HG02938 (cell line): ENCODE data around the gene SARM1.
"Not testable (repeated sequence)": the region's sequence is repeated elsewhere in the genome, so short reads cannot be mapped to it uniquely, and the experiment has no call there.

Experiments
- ATAC-seq: cut with Tn5 transposase; IDR thresholded peaks from one replicate; pipeline ENCODE4 v1.9.1; 2021; ENCODE audit warnings: mild to moderate bottlenecking, moderate library complexity; ENCODE audit not compliant: unreplicated experiment

Gene SARM1

DNA sequence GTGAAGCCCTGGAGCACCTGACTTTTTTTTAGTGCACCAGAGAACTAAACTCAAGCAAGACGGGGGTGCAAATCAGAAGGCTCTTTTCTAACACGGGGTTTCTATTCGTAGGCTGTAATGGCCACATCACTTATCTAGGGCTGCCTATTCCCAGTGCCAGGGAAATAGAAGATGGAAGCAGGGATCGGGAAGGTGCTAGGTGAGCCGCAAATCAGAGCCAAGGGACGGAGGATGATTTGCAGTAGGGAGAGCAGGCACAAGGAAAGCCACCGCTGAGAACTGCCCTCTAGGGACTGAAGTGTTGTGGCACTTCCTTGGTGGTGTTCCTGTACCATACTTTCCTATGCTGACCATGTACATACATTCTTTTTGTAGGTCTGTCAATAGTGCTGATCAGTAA is 42.3 kb downstream of the SARM1 start:
- no peak for ATAC-seq

GRCh38 chr17:28415886-28416285 is 44.4 kb downstream of the SARM1 start:
- no peak for ATAC-seq

DNA sequence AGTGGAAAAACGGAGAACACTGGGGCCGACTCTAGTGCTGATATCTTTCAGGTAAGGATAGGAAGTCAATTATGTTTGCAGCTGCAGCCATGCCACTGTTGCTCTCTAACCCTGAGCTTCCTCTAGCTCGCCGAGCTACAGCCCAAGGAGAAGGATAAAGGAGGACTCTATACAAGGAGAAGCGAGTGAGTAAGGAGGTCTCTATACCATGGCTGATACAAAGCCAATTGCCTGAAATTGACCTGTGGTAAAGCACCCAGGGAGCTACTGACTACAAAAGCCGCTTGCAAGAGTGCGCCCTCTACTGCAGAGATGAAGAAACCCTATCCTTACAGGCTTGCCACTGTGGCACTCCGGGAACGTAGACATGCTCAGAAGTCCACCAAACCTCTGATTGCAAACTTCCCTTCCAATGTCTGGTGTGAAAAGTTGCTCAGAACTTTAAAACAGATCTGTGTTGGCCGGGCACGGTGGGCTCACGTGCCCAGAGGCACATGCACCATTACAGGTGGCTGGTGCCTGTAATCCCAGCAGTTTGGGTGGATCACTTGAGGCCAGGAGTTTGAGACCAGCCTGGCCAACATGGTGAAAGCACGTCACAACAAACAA is 45.3 kb downstream of the SARM1 start:
- ATAC-seq, result no peak

DNA sequence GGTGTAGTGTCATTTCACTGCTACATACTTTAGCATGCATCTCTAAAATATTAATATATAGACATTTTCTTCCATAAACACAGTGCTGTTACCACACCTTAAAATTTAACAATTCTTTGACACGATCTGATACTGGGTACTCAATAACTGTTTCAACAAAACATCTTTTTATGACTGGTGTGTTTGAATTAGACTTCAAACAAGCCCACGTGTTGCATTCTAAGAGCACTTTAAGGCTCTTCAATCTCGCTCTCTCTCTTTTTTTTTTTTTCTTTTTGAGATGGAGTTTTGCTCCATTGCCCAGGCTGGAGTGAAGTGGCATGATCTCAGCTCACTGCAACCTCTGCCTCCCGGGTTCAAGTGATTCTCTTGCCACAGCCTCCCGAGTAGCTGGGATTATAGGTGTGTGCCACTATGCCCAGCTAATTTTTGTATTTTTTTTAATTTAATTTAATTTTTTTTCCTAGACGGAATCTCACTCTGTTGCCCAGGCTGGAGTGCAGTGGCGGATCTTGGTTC is 50.4 kb downstream of the SARM1 start:
- ATAC-seq, result no peak

DNA sequence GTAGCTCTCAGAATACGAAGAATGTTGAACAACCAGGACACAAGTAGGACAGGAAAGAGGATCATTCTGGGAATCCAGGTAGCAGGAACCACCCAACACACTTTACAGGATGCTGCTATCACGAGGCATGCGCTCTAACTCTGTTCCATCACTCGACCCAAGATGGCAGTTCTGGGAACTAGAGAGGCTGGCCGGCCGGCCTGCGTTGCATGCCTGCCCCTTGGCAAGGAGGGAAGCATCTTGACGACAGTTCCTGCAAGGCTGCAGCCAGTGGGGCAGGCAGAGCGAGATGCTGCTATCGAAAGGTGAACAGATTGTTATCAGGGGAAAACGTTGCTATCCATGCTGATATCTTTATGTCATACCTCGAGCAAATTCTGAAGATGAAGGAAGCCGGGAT is 53.7 kb downstream of the SARM1 start:
- no peak for ATAC-seq

DNA sequence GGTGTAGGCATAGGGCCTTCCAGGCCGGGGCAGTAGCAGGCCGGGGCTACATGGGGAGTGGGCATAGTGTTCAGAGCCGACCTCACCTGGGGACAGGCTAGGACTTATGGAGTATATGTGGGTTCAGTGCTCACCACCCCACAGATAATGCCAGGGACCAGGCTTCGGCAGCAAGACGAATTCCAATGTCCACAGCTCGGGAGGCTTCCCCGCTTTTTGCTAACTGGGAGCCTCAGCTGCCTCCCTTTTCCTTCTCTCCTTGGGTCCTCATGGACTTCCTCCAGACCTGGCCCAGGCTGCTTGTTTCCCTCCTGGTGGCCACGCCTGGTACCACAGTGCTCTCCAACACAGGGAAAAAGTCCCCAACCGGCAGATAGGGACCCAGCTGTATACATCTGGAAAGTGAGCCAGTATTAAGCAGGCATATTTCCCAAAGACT is 54.6 kb downstream of the SARM1 start:
- no peak for ATAC-seq

GRCh38 chr17:28427371-28427770 is 55.9 kb downstream of the SARM1 start:
- ATAC-seq, result no peak

DNA sequence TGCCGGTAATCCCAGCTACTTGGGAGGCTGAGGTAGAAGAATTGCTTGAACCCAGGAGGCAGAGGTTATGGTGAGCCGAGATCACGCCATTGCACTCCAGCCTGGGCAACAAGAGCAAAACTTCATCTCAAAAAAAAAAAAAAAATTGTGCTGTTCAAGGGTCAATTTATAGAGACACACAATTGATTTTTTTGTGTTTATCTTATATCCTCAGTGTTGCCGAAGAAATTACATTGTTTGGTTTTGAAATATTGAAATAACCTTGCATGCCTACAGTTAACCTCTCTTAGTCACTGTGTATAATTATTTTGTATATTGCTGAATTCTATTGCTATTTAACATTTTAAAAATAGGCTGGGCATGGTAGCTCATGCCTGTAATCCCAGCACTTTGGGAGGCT is 56.5 kb downstream of the SARM1 start:
- not testable (repeated sequence) for ATAC-seq

- no peak for ATAC-seq
Measured at GRCh38 chr17:28433721-28434120, 62.2 kb downstream of the SARM1 start.

DNA sequence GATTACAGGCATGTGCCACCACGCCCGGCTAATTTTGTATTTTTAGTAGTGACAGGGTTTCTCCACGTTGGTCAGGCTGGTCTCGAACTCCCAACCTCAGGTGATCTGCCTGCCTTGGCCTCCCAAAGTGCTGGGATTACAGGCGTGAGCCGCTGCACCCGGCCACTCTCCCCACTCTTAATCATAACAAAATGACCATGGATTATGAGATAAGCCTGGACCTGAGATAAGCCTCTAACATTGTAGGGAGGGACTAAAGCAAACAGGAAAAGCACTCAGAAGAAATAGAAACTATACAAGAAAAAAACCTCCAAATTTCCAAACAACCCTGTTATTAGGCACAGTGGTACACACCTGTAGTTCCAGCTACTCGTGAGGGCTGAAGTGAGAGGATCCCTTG is 62.8 kb downstream of the SARM1 start:
- ATAC-seq, result not testable (repeated sequence)

DNA sequence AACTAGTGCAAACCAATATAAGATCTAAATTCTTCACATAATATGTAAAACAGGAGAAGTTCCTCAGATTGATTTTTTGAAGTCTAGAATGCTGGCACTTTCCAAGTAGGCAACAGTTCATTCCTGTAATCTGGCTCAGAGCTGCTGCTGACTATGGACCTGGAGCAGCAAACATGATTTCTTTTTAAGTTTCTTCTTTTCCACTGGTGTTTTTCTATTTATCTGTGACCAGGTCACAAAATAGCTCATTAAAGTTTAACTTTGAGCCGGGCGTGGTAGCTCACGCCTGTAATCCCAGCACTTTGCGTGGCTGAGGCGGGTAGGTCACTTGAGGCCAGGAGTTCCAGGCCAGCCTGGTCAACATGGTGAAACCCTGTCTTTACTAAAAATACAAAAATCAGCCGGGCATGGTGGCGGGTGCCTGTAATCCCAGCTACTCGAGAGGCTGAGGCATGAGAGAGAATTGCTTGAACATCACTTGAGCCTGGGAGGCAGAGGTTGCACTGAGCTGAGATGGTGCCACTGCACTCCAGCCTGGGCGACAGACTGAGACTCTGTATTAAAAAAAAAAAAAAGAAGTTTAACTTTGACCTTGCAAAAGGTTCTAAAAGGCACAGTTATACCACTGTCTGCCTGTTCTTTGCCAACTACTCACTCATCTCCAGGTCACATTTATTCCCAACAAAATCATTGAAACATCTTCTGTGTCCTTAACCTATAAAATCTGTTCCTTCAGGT is 72.6 kb downstream of the SARM1 start:
- ATAC-seq, result no peak

- no peak for ATAC-seq
Measured at GRCh38 chr17:28446716-28447395, 75.4 kb downstream of the SARM1 start.

GRCh38 chr17:28447396-28447760 is 75.9 kb downstream of the SARM1 start:
- ATAC-seq, result no peak

- ATAC-seq, result no peak
Measured at GRCh38 chr17:28449859-28450258, 78.4 kb downstream of the SARM1 start.
